ENCODE measurements around the gene EPRS1. TPM values are rescaled to one million over a fixed set of nuclear protein-coding genes. Genes with fewer than 3 reads are reported as not detected.

Gene EPRS1
- total and polyA plus RNA-seq, 2 of the 13 experiments (the other 11 are each of a cell fraction or from before 2014, with no cell fraction given), result 86.1 to 124 TPM

DNA sequence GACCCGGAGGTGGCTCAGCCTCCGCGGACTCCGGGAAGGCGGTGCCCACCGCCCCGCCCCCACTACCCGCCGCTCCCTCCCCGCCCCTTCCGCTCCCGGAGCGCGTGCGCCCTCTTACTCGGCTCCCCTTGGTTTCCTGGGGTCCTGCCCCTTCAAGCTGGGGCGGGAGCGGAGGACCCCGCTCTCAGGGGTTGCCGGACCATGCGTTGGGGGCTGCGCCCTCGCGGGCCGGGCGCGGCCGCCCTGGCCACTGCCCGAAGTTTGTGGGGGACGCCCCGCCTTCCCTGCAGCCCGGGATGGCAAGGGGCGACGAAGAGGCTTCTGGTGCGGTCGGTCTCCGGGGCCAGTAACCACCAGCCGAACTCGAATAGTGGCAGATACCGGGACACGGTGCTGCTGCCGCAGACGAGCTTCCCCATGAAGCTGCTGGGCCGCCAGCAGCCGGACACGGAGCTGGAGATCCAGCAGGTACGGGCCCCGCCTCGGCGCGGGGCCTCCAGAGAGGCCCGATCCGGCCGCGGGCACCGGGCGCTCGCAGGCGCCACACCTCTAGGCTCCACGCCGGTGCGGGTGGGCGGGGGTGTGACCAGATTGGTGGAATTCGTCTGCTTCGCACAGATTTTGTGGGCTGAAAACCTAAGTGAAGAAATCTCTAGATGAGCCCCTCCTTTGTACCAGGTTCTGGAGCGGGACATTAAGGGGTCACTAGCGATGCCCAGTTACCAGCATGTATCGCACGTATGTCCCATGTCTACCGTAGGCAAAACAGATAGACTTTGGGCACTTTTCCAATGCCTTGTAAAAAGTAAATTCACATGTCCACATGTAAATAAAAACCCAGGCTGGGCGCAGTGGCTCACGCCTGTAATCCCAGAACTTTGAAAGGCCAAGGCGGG lies 48.0 kb upstream of the EPRS1 start, which contains the start of gene IARS2 (continued):
- TF ChIP-seq, protein P1, sequence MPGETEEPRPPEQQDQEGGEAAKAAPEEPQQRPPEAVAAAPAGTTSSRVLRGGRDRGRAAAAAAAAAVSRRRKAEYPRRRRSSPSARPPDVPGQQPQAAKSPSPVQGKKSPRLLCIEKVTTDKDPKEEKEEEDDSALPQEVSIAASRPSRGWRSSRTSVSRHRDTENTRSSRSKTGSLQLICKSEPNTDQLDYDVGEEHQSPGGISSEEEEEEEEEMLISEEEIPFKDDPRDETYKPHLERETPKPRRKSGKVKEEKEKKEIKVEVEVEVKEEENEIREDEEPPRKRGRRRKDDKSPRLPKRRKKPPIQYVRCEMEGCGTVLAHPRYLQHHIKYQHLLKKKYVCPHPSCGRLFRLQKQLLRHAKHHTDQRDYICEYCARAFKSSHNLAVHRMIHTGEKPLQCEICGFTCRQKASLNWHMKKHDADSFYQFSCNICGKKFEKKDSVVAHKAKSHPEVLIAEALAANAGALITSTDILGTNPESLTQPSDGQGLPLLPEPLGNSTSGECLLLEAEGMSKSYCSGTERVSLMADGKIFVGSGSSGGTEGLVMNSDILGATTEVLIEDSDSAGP (CRISPR knock-in tag; IDR thresholded peaks at IDR 0.05; ENCODE audit: borderline replicate concordance), result peak; percentile 89; the same call in 1 of the 2 replicates
- 0 out of 2 replicates have a peak, but pooled peaks have one; percentile 24 for TF ChIP-seq RCOR2 (CRISPR knock-in tag; IDR thresholded peaks at IDR 0.05)
- TF ChIP-seq, protein P2, sequence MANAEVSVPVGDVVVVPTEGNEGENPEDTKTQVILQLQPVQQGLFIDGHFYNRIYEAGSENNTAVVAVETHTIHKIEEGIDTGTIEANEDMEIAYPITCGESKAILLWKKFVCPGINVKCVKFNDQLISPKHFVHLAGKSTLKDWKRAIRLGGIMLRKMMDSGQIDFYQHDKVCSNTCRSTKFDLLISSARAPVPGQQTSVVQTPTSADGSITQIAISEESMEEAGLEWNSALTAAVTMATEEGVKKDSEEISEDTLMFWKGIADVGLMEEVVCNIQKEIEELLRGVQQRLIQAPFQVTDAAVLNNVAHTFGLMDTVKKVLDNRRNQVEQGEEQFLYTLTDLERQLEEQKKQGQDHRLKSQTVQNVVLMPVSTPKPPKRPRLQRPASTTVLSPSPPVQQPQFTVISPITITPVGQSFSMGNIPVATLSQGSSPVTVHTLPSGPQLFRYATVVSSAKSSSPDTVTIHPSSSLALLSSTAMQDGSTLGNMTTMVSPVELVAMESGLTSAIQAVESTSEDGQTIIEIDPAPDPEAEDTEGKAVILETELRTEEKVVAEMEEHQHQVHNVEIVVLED (CRISPR knock-in tag; IDR thresholded peaks at IDR 0.05; ENCODE audit: borderline replicate concordance), result 0 out of 2 replicates have a peak, but pooled peaks have one; percentile 47
- peak; percentile 84; the same call in 1 of the 2 replicates for TF ChIP-seq ZFP90 (CRISPR knock-in tag; IDR thresholded peaks at IDR 0.05; ENCODE audit: borderline replicate concordance)
- TF ChIP-seq NFATC3 (CRISPR knock-in tag; IDR thresholded peaks at IDR 0.05), result peak; percentile 91; the same call in 1 of the 2 replicates
- TF ChIP-seq, protein P3, sequence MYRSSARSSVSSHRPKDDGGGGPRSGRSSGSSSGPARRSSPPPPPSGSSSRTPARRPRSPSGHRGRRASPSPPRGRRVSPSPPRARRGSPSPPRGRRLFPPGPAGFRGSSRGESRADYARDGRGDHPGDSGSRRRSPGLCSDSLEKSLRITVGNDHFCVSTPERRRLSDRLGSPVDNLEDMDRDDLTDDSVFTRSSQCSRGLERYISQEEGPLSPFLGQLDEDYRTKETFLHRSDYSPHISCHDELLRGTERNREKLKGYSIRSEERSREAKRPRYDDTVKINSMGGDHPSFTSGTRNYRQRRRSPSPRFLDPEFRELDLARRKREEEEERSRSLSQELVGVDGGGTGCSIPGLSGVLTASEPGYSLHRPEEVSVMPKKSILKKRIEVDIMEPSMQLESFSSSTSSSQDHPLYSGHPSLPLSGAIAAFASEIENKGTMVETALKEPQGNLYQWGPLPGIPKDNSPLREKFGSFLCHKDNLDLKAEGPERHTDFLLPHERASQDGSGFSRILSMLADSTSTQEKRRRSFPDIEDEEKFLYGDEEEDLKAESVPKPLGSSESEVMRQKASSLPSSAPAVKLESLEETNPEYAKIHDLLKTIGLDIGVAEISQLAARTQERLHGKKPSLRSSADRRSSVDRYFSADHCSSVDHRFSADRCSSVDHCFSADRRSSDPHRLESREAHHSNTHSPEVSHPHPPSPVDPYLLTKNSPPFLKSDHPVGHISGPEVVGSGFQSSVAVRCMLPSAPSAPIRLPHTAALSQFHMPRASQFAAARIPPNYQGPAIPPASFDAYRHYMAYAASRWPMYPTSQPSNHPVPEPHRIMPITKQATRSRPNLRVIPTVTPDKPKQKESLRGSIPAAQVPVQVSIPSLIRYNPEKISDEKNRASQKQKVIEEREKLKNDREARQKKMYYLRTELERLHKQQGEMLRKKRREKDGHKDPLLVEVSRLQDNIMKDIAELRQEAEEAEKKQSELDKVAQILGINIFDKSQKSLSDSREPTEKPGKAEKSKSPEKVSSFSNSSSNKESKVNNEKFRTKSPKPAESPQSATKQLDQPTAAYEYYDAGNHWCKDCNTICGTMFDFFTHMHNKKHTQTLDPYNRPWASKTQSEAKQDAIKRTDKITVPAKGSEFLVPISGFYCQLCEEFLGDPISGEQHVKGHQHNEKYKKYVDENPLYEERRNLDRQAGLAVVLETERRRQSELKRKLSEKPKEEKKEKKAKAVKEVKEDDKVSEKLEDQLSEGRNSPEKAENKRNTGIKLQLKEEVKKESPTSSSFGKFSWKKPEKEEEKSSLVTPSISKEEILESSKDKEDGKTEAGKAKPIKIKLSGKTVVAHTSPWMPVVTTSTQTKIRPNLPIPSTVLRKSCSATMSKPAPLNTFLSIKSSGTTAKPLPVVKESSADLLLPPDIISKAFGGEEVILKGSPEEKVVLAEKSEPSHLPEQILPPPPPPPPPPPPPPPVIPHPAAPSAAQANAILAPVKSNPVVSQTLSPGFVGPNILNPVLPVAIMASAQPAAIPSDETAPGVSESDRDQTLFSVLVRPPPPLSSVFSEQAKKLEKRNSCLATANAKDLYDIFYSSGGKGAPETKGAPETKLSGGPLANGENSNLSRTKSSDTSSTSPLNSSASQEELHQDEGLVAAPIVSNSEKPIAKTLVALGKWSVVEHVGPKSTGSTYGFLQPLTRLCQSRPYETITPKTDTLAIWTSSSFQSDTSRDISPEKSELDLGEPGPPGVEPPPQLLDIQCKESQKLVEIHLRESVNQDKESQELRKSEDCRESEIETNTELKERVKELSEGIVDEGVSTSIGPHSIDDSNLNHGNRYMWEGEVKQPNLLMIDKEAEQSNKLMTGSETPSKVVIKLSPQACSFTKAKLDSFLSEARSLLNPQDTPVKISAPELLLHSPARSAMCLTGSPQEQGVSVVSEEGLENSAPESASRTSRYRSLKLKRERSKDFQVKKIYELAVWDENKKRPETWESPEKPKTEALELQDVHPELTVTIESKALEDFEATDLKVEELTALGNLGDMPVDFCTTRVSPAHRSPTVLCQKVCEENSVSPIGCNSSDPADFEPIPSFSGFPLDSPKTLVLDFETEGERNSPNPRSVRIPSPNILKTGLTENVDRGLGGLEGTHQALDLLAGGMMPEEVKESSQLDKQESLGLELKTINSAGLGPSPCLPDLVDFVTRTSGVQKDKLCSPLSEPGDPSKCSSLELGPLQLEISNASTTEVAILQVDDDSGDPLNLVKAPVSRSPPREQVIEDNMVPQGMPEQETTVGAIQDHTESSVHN (CRISPR knock-in tag; IDR thresholded peaks at IDR 0.05), result 0 out of 2 replicates have a peak, but pooled peaks have one; percentile 72
- TF ChIP-seq ZNF446 (CRISPR knock-in tag; IDR thresholded peaks at IDR 0.05), result 0 out of 2 replicates have a peak, but pooled peaks have one; percentile 48
- no peak for TF ChIP-seq ZBTB8A (CRISPR knock-in tag; IDR thresholded peaks at IDR 0.05; ENCODE audit: borderline replicate concordance, low read depth)
- TF ChIP-seq, protein P4, sequence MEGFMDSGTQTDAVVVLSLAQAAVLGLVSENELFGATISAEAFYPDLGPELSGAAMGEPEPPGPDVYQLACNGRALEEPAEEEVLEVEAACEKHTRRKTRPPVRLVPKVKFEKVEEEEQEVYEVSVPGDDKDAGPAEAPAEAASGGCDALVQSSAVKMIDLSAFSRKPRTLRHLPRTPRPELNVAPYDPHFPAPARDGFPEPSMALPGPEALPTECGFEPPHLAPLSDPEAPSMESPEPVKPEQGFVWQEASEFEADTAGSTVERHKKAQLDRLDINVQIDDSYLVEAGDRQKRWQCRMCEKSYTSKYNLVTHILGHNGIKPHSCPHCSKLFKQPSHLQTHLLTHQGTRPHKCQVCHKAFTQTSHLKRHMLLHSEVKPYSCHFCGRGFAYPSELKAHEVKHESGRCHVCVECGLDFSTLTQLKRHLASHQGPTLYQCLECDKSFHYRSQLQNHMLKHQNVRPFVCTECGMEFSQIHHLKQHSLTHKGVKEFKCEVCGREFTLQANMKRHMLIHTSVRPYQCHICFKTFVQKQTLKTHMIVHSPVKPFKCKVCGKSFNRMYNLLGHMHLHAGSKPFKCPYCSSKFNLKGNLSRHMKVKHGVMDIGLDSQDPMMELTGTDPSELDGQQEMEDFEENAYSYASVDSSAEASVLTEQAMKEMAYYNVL (CRISPR knock-in tag; IDR thresholded peaks at IDR 0.05; ENCODE audit: borderline replicate concordance), result peak; percentile 4; the same call in 1 of the 2 replicates
- peak; percentile 68; the same call in 1 of the 2 replicates for TF ChIP-seq THAP11 (CRISPR knock-in tag; IDR thresholded peaks at IDR 0.05)
